Measurements from ENCODE around the gene AP5S1. TPM values are rescaled to one million over a fixed set of nuclear protein-coding genes. Genes with fewer than 3 reads are reported as not detected.

The AP5S1 gene
- total and polyA plus RNA-seq, 2 of the 13 experiments (the other 11 are each of a cell fraction or from before 2014, with no cell fraction given) = 7.9 to 23.2 TPM

- TF ChIP-seq DZIP1 (CRISPR knock-in tag; IDR thresholded peaks at IDR 0.05) = no peak
- TF ChIP-seq PRDM10 (CRISPR knock-in tag; IDR thresholded peaks at IDR 0.05; ENCODE audit: low read depth) = peak; percentile 91
- no peak for TF ChIP-seq NFAT5 (CRISPR knock-in tag; IDR thresholded peaks at IDR 0.05)
- no peak for TF ChIP-seq GATAD1 (CRISPR knock-in tag; IDR thresholded peaks at IDR 0.05)
- TF ChIP-seq ZNF3 (CRISPR knock-in tag; IDR thresholded peaks at IDR 0.05) = no peak
- no peak for TF ChIP-seq MXD1 (CRISPR knock-in tag; IDR thresholded peaks at IDR 0.05)
- TF ChIP-seq REXO4 (CRISPR knock-in tag; IDR thresholded peaks at IDR 0.05; ENCODE audit: borderline replicate concordance) = no peak
- no peak for TF ChIP-seq ZNF512 (CRISPR knock-in tag; IDR thresholded peaks at IDR 0.05)
- TF ChIP-seq MAFK (conservative IDR thresholded peaks at IDR 0.05 in 1 of 2, IDR thresholded peaks at IDR 0.05 in 1 of 2; ENCODE audit: low read length in 2 of 2) = peak; percentile 87 to 97
- TF ChIP-seq ATF3 (CRISPR knock-in tag; IDR thresholded peaks at IDR 0.05) = peak; percentile 94
- TF ChIP-seq TAF15 (IDR thresholded peaks at IDR 0.05; ENCODE audit: low read depth, low read length, poor library complexity, severe bottlenecking) = no peak
- TF ChIP-seq IRF2 (CRISPR knock-in tag; IDR thresholded peaks at IDR 0.05) = 0 out of 2 replicates have a peak, but pooled peaks have one; percentile 28
- no peak for TF ChIP-seq ZNF24 (IDR thresholded peaks at IDR 0.05)
- TF ChIP-seq KLF9 (CRISPR knock-in tag; IDR thresholded peaks at IDR 0.05; ENCODE audit: low read depth) = no peak
- TF ChIP-seq THAP11 (CRISPR knock-in tag; IDR thresholded peaks at IDR 0.05) = 0 out of 2 replicates have a peak, but pooled peaks have one; percentile 31
- no peak for TF ChIP-seq GFI1 (CRISPR knock-in tag; IDR thresholded peaks at IDR 0.05; ENCODE audit: borderline replicate concordance)
Measured at GRCh38 chr20:3843490-3843889, 23.1 kb downstream of the AP5S1 start (continued).

Measured in HepG2 (cell line).